SJCRH30 (cell line): ENCODE results near the gene PDZD8. TPM values are rescaled to one million over a fixed set of nuclear protein-coding genes. Genes with fewer than 3 reads are reported as not detected.

Experiments used
- DNase-seq, 2 experiments: peaks; one replicate each; pipeline ENCODE4 v3.0.0-alpha.2; 2015 to 2020
- H3K27ac ChIP-seq: fragments of 250-450 bp; sonication (Bioruptor Pico); 2 replicates; pipeline ENCODE4 v1.5.1; 2020; ENCODE audit warnings: mild to moderate bottlenecking, moderate library complexity
- H3K27me3 ChIP-seq: fragments of 250-450 bp; sonication (Bioruptor Pico); 2 replicates; pipeline ENCODE4 v1.5.1; 2020; ENCODE audit warnings: mild to moderate bottlenecking, moderate library complexity
- H3K36me3 ChIP-seq: fragments of 250-450 bp; sonication (Bioruptor Pico); 2 replicates; pipeline ENCODE4 v1.5.1; 2020; ENCODE audit warnings: mild to moderate bottlenecking, moderate library complexity
- H3K4me1 ChIP-seq: fragments of 250-450 bp; sonication (Bioruptor Pico); 2 replicates; pipeline ENCODE4 v1.5.1; 2020; ENCODE audit warnings: mild to moderate bottlenecking, moderate library complexity
- H3K4me3 ChIP-seq: fragments of 250-450 bp; sonication (Bioruptor Pico); 2 replicates; pipeline ENCODE4 v1.5.1; 2020; ENCODE audit warnings: mild to moderate bottlenecking, moderate library complexity
- H3K9me3 ChIP-seq: fragments of 250-450 bp; sonication (Bioruptor Pico); replicated peaks from 2 replicates; pipeline ENCODE4 v1.5.1; 2020; ENCODE audit warnings: mild to moderate bottlenecking, moderate library complexity
- total RNA-seq: library from RNA; depleted of rRNA; stranded (reverse); fragments of >200 nt; shearing (Covaris generic); gene quantifications from 2 replicates; pipeline ENCODE4 v1.2.3, GENCODE V29; 2014

The PDZD8 gene
- total RNA-seq, 1 experiment from 2014 or later = 31.4 TPM

- DNase-seq = no peak
- Histone ChIP-seq H3K27ac (no peak overlapping the region), H3K4me1 (no peaks in the 10 kb centered on the region), H3K36me3 (no peaks in the 10 kb centered on the region), H3K27me3 (no peaks in the 10 kb centered on the region; the same call in 1 of the 2 replicates), H3K4me3 (no peak overlapping the region), H3K9me3 (no peaks in the 10 kb centered on the region)
Observed at GRCh38 chr10:117254774-117255735, 120.2 kb downstream of the PDZD8 start.

- H3K27me3 ChIP-seq = no peaks in the 10 kb centered on the region; the same call in 1 of the 2 replicates
- no peaks in the 10 kb centered on the region for H3K9me3 ChIP-seq
- no peak overlapping the region for H3K4me3 ChIP-seq
- H3K36me3 ChIP-seq = no peaks in the 10 kb centered on the region
- H3K27ac ChIP-seq = no peak overlapping the region
- no peak for DNase-seq
- no peaks in the 10 kb centered on the region for H3K4me1 ChIP-seq
Observed at GRCh38 chr10:117254338-117254737, 120.9 kb downstream of the PDZD8 start.

GRCh38 chr10:117253908-117254307, 121.3 kb downstream of the PDZD8 start:
- Histone ChIP-seq H3K4me3 (no peak overlapping the region), H3K27ac (no peak overlapping the region), H3K4me1 (no peaks in the 10 kb centered on the region), H3K9me3 (no peaks in the 10 kb centered on the region), H3K36me3 (no peaks in the 10 kb centered on the region), H3K27me3 (no peaks in the 10 kb centered on the region; the same call in 1 of the 2 replicates)
- DNase-seq = no peak

- Histone ChIP-seq H3K27ac (no peak overlapping the region), H3K4me3 (no peak overlapping the region), H3K36me3 (no peaks in the 10 kb centered on the region), H3K9me3 (no peaks in the 10 kb centered on the region), H3K27me3 (peaks cover 3% of the 10 kb centered on the region; the same call in 1 of the 2 replicates), H3K4me1 (no peaks in the 10 kb centered on the region)
- no peak for DNase-seq
Observed at GRCh38 chr10:117250411-117250810, 124.8 kb downstream of the PDZD8 start.

- Histone ChIP-seq H3K36me3 (no peaks in the 10 kb centered on the region), H3K27ac (no peak overlapping the region), H3K4me3 (no peak overlapping the region), H3K27me3 (peaks cover 3% of the 10 kb centered on the region), H3K4me1 (no peaks in the 10 kb centered on the region), H3K9me3 (no peaks in the 10 kb centered on the region)
- no peak for DNase-seq
Observed at GRCh38 chr10:117249493-117250093, 125.6 kb downstream of the PDZD8 start.

GRCh38 chr10:117248750-117249465, 126.3 kb downstream of the PDZD8 start:
- Histone ChIP-seq H3K36me3 (no peaks in the 10 kb centered on the region), H3K4me1 (no peaks in the 10 kb centered on the region), H3K4me3 (no peak overlapping the region), H3K27me3 (peaks cover 3% of the 10 kb centered on the region), H3K9me3 (no peaks in the 10 kb centered on the region), H3K27ac (no peak overlapping the region)
- DNase-seq = no peak

GRCh38 chr10:117246997-117247671, 128.1 kb downstream of the PDZD8 start:
- no peaks in the 10 kb centered on the region for H3K4me1 ChIP-seq
- no peaks in the 10 kb centered on the region for H3K9me3 ChIP-seq
- H3K27ac ChIP-seq = no peak overlapping the region
- peaks cover 3% of the 10 kb centered on the region for H3K27me3 ChIP-seq
- DNase-seq = no peak
- no peak overlapping the region for H3K4me3 ChIP-seq
- no peaks in the 10 kb centered on the region for H3K36me3 ChIP-seq

- H3K4me3 ChIP-seq = no peak overlapping the region
- no peaks in the 10 kb centered on the region for H3K36me3 ChIP-seq
- H3K27ac ChIP-seq = no peak overlapping the region
- no peaks in the 10 kb centered on the region; the same call in none of the 2 replicates for H3K27me3 ChIP-seq
- H3K9me3 ChIP-seq = no peaks in the 10 kb centered on the region
- H3K4me1 ChIP-seq = no peaks in the 10 kb centered on the region
- DNase-seq = no peak
Observed at GRCh38 chr10:117242463-117242832, 132.8 kb downstream of the PDZD8 start.

- no peak for DNase-seq
Observed at GRCh38 chr10:117241541-117242462, 133.4 kb downstream of the PDZD8 start.

GRCh38 chr10:117240621-117241529, 134.4 kb downstream of the PDZD8 start, which contains the start of gene SLC18A2:
Gene SLC18A2, plus strand, starts transcription at chr10:117241114. Its CDS starts 580 bp downstream, at chr10:117241694.
- Histone ChIP-seq H3K4me1 (no peaks in the 10 kb centered on the region), H3K9me3 (no peaks in the 10 kb centered on the region), H3K36me3 (no peaks in the 10 kb centered on the region), H3K27ac (no peak within 1 kb of the TSS), H3K27me3 (no peaks in the 10 kb centered on the region; the same call in none of the 2 replicates), H3K4me3 (no peak within 1 kb of the TSS)
- DNase-seq = no peak

More at GRCh38 chr10:117241541-117242462, 133.4 kb downstream of the PDZD8 start:
- H3K27me3 ChIP-seq = no peaks in the 10 kb centered on the region; the same call in none of the 2 replicates
- H3K9me3 ChIP-seq = no peaks in the 10 kb centered on the region
- no peaks in the 10 kb centered on the region for H3K4me1 ChIP-seq
- no peaks in the 10 kb centered on the region for H3K36me3 ChIP-seq
- no peak overlapping the region for H3K27ac ChIP-seq
- no peak overlapping the region for H3K4me3 ChIP-seq

GRCh38 chr10:117239721-117240620, 135.3 kb downstream of the PDZD8 start:
- Histone ChIP-seq H3K9me3 (no peaks in the 10 kb centered on the region), H3K4me3 (no peak overlapping the region), H3K27ac (no peak overlapping the region), H3K36me3 (no peaks in the 10 kb centered on the region), H3K4me1 (no peaks in the 10 kb centered on the region), H3K27me3 (peaks cover 4% of the 10 kb centered on the region)
- no peak for DNase-seq

- H3K27ac ChIP-seq = no peak overlapping the region
- H3K36me3 ChIP-seq = no peaks in the 10 kb centered on the region
- no peak for DNase-seq
- H3K4me1 ChIP-seq = no peaks in the 10 kb centered on the region
- no peaks in the 10 kb centered on the region for H3K9me3 ChIP-seq
- H3K27me3 ChIP-seq = peaks cover 8% of the 10 kb centered on the region
- H3K4me3 ChIP-seq = no peak overlapping the region
Observed at GRCh38 chr10:117239051-117239450, 136.2 kb downstream of the PDZD8 start.
